Myocyte (in vitro differentiated cells): ENCODE results near the gene HBZ. TPM values are rescaled to one million over a fixed set of nuclear protein-coding genes. Genes with fewer than 3 reads are reported as not detected.
"Not testable (repeated sequence)": the region's sequence is repeated elsewhere in the genome, so short reads cannot be mapped to it uniquely, and the experiment has no call there.

Source experiments
- DNase-seq: peaks from one replicate; pipeline ENCODE4 v3.0.0-alpha.2; 2012; ENCODE audit warnings: low read depth
- total RNA-seq: library from RNA; depleted of rRNA; stranded (reverse); fragments of >200 nt; gene quantifications from 2 replicates; pipeline ENCODE4 v1.2.3, GENCODE V29; 2014

The HBZ gene
- total RNA-seq, 1 donor from 2014 or later, result not detected

DNA sequence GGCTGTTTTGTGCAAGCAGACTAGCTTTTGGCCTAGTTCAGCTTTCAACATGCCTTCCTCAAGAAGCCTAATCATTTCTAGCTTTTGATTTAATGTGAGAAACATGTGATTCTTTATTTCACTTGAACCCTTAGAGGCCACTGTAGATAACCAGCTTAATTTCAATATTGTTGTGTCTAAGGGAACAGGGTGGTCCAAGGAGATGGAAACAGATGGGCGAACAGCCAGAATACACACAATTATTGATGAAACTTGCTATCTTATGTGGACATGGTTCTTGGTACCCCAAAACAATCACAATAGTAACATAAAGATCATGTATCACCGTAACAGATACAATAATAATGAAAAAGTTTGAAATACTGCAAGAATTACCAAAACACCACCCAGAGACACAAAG lies 18.7 kb upstream of the HBZ start:
- DNase-seq, result no peak

GRCh38 chr16:138049-138417 lies 14.4 kb upstream of the HBZ start:
- DNase-seq, result no peak

- DNase-seq, result no peak
These were observed 12.1 kb upstream of the HBZ start for GRCh38 chr16:140175-140857.

DNA sequence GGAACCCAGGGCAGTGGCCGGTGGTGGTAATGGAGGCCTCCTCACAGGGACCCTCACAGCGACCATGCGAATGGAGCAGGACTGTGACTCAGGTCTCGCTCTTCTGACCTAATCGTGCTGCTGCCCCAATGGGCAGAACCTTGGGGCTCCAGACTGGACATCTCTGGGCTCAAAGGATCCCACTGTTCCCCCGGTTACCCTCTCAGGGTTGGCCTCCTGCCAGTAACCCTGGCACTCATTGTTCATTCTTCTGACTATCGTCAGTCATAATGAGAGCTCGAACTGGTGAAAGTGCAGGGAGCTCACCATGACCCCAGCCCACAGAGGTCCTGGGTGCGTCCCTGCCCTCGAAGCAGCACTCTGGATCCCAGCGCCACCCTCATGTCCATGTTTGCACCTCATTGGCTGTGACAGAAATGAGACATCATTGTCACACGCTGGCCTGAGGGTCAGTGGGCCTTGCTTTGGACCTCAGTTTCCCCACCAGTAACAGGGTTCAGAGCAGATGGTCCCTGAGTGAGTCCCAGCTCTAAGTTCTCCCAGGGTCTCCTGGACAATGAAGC lies 10.0 kb upstream of the HBZ start:
- DNase-seq, result no peak

- DNase-seq, result no peak
These were observed 9.4 kb upstream of the HBZ start for GRCh38 chr16:143047-143446.

DNA sequence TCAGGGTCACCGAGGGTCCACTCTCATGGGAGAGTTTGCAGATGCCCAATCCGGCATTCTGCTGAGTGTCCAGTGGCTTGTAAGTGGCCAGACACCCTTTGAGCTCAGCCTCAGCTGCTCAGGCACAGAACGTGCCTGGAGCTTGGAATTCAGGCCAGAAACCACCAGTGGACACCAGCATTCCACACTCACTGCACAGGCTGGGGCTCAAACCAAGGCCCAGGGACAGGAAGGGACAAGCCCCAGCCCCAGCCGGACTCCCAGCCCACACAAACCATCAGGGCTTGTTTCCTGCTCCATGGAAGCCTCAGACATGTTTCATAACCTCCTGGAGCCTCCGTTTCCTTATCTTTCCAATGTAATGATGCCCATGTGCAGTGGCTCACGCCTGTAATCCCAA lies 9.0 kb upstream of the HBZ start:
- peak; percentile 91 for DNase-seq

- DNase-seq, result no peak
These were observed 7.6 kb upstream of the HBZ start for GRCh38 chr16:144797-145252.

DNA sequence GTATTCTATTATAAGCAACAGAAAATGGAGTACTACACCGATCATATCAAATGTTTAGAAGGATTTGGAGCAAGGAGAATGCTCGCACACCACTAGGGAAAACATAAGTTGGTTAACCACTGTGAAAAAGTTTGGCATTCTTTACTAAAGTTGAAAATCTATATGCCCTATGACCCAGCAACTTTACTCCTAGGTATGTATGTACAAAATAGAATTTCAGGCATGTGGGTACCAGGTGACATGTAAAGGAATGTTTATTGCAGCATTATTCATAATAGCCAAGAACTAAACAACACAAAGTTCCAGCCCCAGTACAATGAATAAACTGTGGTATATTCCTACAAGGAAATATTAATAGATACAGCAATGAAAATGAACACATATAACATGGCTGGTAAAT lies 5.8 kb upstream of the HBZ start:
- DNase-seq, result no peak

DNA sequence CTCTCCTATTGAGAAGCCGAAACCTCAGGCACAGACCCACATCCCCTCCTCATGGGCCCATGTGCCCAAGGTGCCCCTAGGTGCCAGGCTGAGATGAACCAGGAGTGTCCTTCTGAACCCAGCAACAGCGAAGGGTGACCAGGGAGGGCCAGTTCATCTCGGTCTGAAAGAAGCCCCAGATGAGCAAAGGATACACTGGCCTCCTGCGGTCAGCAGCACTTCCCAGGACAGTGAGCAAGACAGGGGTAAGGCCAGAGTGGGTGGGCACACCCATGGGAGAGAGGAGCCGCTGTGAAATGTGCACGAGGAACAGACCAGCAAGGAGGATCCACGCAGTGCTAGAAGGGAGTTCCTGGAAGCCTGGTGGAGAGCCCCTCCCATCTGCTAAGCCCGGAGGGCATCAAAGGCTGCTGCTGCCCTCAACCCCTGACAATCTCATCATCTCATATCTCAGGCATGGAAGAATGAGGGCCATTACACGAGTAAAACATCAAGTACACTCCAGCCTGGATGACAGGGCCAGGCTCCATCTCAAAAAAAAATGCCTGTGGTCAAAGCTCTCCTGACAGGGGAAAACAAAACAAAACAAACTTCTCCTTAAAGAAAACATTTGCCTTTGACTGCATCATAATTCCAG lies 3.3 kb upstream of the HBZ start:
- peak; percentile 22 for DNase-seq

GRCh38 chr16:153129-153521 lies 681 bp downstream of the HBZ start:
- not testable (repeated sequence) for DNase-seq

- not testable (repeated sequence) for DNase-seq
These were observed 1.2 kb downstream of the HBZ start for GRCh38 chr16:153550-154216.

DNA sequence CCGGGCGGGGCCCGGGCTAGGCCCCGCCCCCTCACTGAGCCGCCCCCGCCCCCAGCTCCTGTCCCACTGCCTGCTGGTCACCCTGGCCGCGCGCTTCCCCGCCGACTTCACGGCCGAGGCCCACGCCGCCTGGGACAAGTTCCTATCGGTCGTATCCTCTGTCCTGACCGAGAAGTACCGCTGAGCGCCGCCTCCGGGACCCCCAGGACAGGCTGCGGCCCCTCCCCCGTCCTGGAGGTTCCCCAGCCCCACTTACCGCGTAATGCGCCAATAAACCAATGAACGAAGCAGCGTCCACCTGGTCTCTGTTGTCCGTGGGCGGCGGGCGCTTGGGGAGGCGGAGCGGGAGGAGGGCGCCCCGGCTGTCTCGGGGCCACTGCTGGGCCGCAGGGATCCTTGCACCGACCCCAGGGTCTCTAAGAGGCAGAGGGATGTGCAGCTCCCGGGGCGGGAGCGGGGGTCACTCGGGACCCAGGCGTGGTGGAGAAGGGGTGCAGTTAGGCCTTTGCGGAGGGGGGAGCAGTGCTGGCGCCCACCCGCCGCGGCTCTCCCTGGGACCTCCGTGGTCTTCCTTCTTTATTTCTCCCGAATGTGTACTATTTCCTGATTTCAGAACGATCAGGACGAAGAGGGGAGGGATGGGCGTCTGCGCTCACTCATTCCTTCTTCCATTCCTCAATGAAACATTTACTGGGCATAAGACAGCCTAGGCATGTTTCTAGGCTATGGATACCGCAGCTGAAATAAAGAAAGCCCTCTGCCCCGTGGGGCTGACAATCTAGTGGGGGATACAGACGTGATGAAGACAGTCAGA lies 2.0 kb downstream of the HBZ start:
- DNase-seq, result peak; percentile 48

DNA sequence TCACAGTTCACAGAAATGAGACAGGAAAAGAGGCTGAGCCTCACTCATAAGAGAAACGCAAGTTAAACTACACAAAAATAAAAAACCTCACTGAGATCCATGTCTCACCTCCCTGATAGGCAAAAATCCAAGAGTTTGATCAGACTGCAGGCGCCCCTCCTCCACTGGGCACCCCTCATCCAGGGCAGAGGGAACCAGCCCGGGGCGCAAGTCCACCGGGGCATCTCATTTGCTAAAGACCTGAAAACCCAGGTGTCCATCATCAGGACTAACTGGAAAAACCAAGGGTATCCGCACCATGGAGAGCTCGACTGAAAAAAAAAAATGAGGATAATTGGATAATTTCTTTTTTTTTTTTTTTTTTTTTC lies 2.6 kb downstream of the HBZ start:
- DNase-seq, result no peak

GRCh38 chr16:159136-159849 lies 6.8 kb downstream of the HBZ start:
- no peak for DNase-seq

DNA sequence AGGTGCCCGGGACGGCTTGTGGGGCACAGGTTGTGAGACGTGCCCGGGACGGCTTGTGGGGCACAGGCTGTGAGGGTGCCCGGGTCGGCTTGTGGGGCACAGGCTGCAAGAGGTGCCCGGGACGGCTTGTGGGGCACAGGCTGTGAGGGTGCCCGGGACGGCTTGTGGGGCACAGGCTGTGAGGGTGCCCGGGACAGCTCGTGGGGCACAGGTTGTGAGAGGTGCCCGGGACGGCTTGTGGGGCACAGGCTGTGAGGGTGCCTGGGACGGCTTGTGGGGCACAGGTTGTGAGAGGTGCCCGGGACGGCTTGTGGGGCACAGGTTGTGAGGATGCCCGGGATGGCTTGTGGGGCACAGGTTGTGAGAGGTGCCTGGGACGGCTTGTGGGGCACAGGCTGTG lies 7.8 kb downstream of the HBZ start:
- not testable (repeated sequence) for DNase-seq

GRCh38 chr16:160691-161190 lies 8.3 kb downstream of the HBZ start:
- DNase-seq, result no peak

DNA sequence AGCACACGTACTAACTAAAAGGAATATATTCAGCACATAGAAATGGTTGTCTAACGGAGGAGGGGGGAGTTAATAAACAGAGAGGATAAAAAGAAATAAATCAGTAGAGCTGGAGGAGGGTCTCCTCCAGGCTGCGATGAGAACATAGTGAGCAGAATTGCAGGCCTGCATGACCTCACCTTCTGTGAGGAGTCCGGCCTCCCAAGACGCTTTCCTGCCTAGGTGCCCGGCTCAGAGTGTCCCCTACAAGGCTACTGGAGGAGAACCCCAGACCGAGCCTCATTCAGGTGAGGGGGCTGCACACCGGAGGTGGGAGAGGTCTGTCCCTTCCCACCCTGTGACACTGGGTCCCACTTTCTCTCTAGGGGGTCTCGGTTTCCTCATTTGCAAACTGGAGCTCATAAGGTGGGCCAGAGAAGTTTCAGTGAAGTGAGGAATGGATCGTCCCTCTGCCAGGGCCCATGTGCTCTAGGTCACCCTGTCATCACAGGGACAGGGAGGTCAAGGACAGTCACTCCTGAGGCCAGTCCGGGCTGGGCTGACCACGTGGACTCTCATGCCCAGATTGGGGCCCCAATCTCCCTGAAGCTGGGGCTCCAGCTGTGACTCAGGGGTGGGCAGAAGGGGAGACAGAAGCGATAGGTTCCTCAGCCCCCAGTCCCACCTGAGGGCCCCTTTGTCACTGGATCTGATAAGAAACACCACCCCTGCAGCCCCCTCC lies 10.0 kb downstream of the HBZ start:
- DNase-seq, result no peak

DNA sequence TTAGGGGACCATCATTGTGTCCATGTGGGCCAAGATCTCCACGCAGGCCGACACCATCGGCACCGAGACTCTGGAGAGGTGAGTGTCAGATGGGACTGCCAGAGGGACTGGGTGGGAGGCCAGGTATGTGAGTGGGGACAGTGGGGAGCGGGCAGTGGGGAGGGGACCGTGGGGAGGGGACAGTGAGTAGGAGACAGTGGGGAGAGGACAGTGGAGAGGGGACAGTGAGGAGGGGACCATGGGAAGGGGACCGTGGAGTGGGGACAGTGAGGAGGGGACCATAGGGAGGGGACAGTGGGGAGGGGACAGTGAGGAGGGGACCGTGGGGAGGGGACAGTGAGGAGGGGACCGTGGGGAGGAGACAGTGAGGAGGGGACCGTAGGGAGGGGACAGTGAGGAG lies 10.7 kb downstream of the HBZ start:
- not testable (repeated sequence) for DNase-seq

GRCh38 chr16:163696-164095 lies 11.3 kb downstream of the HBZ start:
- DNase-seq, result not testable (repeated sequence)
